AML-193 (cell line): ENCODE results near the gene SFMBT2.
A peak's percentile ranks its signal among the peaks of the same experiment; 100 is the strongest.
"Not testable (repeated sequence)": the region's sequence is repeated elsewhere in the genome, so short reads cannot be mapped to it uniquely, and the experiment has no call there.

Experiments used
- DNase-seq, 2 experiments: peaks; one replicate each; lab custom pipeline; 2025; lab: John Stamatoyannopoulos, UW

Gene SFMBT2

GRCh38 chr10:7401156-7401555 lies 9.7 kb downstream of the SFMBT2 start:
- DNase-seq: no peak

DNA sequence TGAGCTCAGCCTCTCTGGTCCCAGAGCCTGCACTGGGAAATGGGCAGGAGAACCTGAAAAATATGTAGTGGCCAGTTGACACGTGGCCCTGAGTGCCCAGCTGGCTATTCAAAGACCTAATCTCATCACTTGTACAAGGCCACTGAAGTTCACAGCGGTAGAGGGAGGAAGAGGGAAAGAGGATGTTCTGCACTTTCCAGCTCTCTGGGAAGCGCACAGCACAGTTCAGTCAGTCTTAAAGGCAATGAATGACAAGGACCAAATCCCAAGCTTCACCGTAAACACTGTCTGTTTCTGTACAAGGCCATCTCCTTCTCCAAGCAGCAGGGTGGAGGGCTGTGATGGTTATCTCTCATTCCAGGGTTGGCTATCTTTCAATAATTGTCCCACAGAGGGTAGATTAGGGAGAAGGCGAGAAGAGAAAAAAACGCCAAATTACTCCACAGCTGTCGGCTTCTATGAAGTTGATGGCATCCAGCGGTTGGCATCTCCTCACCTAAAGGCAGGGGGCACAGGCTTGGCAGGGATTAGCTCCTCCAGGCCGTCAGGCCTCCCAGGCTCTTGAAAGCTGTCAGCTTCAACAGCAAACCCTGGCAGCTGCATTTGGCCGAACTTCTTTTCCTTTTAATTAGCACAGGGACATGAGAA lies 10.6 kb downstream of the SFMBT2 start:
- DNase-seq: no peak

DNA sequence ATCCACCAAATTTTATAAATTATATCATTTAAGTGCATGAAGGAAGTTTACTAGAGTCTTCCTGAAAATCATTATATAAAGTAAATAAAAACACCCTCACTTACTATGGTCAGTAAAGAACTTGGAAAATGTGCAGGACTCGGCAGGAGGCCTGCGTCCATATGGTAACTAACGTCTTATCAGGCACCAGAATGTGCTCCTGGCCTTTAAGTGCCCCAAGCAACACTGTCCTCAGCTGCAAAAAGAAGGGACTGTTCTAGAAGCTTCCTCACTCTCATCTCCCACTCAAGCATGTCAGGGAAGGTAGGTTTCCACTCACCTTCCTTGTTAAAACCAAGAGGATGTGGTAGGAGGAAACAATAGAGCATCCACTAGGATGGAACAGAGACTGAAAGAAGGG lies 11.3 kb downstream of the SFMBT2 start:
- no peak for DNase-seq

DNA sequence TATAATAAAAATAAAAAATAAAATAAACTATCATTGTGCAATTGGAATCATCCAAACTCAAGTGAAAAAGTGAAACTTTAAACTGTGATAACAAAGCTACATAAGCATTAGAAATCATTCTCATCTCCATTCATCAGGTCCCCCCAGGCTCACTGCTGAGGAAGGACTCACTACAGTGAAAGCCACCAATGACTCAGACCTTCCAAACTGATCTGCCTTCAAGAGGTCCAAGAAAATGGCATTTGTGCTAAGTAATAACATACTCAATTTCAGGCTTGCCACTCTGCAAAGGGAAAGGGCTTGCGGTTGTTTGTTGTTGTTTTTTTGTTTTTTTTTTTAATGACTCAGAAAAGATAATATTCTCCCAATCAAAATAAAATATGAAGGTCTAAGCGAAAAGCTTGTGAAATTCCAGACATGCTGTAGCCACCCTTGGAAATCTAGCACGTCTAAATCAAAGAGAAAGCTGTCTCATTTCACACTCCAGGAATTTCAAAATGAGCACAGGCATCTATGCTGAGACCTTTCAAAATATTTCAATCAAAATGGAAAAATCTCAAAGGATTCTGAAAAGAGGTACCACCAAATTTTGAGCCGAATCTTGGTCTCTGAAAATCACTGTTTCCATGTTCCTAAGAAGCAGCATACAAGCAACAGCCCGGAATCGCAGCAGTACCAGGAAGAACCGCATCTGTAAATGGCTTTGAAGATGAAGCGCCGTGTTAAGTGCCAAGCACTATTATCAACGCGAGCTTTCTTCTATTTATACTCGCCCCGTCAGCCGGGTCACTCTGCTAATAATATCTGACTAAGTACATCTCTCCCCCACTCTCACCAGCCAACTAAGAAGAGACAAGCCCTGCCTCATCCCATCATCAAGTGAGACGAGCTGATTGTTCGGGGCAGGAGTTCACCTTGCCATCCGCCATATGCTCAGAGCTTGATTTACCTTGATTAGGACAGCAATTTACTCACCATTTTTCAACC lies 13.5 kb downstream of the SFMBT2 start:
- DNase-seq: no peak

- DNase-seq: not testable (repeated sequence)
Observed at GRCh38 chr10:7392301-7392700, 18.5 kb downstream of the SFMBT2 start.

GRCh38 chr10:7391748-7392147 lies 19.1 kb downstream of the SFMBT2 start:
- no peak for DNase-seq

GRCh38 chr10:7390689-7391110 lies 20.1 kb downstream of the SFMBT2 start:
- not testable (repeated sequence) for DNase-seq

- no peak for DNase-seq
Observed at GRCh38 chr10:7389844-7390243, 21.0 kb downstream of the SFMBT2 start.

- DNase-seq: peak in 1 of 2 experiments; percentile 20
Observed at GRCh38 chr10:7389346-7389745, 21.5 kb downstream of the SFMBT2 start.

- DNase-seq: no peak
Observed at GRCh38 chr10:7388602-7389001, 22.2 kb downstream of the SFMBT2 start.

- DNase-seq: not testable (repeated sequence)
Observed at GRCh38 chr10:7388149-7388548, 22.7 kb downstream of the SFMBT2 start.

DNA sequence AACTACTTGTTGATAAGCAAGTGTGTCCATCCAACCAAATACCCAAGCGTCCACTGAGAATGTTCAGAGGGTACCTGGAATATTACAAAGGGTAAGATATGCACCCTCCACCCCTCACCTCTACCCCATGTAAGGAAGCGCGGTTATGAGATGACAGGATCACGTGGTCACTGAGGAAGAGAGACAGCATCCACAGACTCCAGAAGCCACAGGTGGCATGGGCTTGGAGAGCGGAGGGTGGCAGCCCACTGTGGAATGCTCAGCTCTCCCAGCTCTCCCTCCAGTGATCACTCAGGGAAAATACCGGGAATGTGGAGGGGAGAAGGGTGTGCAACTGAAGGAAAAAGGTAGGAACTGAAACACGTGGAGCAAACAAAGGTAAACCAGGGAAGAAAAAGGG lies 25.7 kb downstream of the SFMBT2 start:
- DNase-seq: no peak

- no peak for DNase-seq
Observed at GRCh38 chr10:7383442-7383841, 27.4 kb downstream of the SFMBT2 start.

- no peak for DNase-seq
Observed at GRCh38 chr10:7380704-7381241, 30.1 kb downstream of the SFMBT2 start.

- DNase-seq: no peak
Observed at GRCh38 chr10:7378602-7379403, 32.0 kb downstream of the SFMBT2 start.

- DNase-seq: no peak
Observed at GRCh38 chr10:7377614-7378248, 33.1 kb downstream of the SFMBT2 start.

DNA sequence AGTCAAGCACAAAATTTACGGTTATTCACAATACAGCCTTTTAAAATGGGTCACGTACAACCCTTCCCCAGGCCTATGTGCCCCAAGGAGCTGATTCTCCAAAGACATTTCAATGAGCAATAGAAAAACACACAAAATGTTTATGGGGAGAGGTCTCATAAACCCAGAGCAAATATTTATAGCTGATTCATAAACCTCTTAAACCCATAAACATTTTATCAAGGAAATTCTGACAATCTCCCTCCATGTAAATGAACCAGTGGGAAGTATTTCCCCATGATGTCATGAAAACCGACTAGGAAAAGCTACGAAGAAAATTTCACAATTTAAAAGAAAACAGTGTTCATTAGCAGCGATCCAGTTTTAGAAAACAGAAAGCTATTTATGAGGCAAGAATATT lies 36.0 kb downstream of the SFMBT2 start:
- DNase-seq: no peak

- DNase-seq: no peak
Observed at GRCh38 chr10:7373039-7373438, 37.8 kb downstream of the SFMBT2 start.

DNA sequence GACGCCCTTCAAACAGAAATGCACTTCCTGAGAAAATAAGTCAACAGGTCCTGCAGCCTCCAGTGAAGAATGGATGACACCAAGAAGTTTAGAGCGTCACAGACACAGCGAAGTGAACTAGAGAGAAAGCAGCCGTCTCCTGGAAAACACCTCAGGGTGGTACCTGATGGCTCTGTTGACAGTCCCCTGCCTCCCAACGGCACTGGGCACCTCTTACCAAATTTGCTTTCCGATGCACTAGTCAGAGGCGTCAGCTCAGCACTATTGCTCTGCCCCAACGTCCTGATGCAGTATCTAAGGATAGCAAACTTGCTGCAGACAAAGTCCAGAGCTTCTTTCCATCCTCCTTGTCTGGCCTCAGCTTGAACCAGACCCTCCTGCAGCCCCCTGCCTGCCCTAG lies 38.3 kb downstream of the SFMBT2 start:
- DNase-seq: no peak

- no peak for DNase-seq
Observed at GRCh38 chr10:7370511-7370910, 40.3 kb downstream of the SFMBT2 start.

DNA sequence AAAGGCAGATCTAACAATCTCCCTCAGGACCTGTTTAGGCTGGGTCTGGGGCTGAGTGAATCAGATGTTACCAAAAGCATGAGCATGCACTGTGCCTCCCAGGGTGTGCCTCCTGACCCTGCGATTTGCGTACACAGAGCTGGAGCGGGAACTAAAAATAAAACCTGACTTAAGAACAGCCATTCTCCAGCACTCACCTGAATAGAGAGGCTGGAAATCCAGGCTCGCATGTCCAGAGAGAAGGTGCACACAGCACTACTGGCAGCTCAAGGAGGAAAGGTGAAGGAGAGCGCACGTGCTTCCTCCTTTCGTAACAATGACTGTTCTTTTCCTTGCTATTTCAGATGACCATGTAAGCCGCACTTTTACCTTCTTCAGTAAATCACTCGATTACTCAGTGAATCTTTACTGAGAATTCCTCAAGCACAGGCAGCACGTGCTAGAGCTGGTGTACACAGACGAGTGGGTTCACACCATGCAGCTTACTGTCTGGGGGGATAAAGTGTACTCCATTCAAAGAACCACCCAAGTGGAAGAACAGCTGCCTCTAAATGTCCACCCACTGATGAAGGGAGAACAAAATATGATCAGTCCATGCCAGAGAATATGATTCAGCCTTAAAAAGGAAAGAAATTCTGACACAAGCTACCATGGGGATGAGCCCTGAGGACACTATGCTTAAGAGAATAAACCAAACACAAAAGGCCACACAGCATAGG lies 45.6 kb downstream of the SFMBT2 start:
- no peak for DNase-seq
